Kidney capillary endothelial cell (primary cell): ENCODE measurements around the gene RPS6KA2.

ENCODE experiments used
- DNase-seq: peaks from one replicate; pipeline ENCODE4 v3.0.0-alpha.2; 2018; ENCODE audit warnings: low spot score

RPS6KA2 gene

DNA sequence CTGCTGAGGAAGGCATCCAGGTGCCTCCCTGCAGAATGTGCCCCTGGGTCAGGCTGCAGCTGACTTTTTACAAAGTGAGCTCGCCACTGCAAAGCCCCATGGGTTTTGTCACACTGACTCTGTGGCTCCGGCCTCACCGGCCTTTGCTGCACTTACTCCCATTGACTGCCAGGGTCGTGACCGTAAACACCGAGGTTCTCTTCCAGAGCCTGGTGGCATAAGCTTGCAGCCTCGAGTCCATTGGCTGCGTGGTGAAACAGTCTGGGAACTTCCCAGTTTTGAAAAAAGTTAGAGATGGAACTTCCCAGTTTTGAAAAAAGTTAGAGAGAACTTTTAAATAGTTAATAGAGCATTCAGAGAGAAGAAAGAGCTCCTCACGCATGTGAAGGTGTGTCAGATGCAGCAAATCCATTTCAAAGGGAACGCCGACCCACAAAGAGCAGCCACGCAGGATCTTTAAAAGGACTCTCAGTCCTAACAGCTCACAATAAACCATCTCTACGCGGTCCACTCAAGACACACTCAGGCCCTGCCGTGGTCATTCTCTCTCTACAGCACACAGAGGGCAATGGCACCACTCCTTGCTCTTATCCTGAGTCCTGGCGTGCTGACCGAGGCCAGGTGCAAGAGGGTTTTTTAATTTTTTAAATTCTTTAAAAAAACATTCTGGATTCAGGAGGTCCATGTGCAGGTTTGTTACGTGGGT lies 53.4 kb downstream of the RPS6KA2 start:
- DNase-seq: no peak

- DNase-seq: no peak
These were observed 54.4 kb downstream of the RPS6KA2 start for GRCh38 chr6:166572370-166573261.

DNA sequence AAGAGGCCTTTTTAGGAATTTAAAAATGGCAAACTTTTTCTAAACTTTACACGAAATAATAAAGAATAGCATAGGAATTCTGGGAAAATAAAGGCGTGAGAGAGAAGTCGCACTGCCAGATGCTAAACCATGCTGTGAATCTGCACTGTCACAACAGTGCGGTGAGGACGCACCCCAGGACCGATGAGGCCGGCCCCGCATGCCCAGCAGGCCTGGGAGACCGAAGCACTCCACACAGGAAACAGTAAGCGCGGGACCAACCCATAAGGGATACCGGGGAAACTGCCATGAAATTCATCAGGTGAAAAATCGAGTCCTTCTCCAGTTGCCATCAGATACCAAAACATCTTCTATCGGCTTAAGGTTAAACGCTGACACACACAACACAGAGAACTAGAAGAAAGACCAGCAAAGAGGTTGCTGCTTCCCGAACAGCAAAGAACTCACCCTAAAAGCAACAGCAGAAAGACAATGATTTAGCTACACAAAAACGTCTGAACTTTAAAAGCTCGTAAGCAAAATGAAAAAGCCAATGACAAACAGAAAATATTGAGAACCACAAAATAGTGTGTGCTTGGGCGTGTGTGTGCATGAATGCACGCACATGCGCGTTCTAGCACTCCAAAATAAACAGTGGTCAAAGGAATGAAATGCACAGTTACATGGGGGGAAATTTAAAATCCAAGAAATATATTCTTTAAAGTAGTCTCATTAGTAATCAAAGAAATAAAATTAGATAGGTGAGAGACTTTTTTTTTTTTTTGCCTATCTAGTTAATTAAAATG lies 55.9 kb downstream of the RPS6KA2 start:
- no peak for DNase-seq

DNA sequence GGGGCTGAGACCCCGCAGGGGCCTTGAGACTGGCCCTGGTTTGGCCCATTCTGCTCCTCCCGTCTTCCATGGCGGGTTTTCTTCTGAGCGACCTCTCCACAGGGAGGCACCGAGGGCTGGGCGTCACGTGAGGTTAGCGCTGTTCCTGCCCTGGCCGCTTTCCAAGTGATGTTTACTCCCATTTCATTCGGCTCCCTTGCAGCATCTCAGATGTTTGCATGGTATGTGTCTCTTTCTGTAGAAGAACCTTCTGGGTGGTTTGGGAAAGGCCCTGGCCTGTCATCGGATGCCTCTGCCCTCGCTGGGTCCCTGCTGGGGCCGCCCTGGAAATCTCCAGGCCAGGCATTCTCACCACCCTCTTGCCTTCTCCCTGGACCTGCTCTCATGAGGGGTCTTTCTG lies 57.8 kb downstream of the RPS6KA2 start:
- no peak for DNase-seq

DNA sequence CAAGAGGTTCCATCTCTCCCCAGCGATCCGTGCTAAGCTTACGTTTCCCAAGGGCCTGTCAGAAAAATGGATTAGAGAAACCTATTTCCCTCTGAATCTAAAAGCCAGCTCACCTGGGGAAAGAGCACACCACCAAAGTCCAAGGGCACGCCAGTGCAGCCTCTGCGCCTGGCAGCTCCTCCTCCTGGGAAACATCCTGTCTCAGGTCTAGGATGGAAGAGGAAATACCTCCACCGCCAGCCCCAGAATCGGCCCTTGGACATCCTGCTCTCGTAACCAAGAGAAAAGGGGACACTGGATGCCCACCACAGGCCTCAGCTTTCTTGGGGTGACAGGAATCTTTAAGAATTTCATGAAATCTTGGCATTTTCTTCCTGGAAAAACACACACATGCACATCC lies 59.2 kb downstream of the RPS6KA2 start:
- no peak for DNase-seq

GRCh38 chr6:166567107-166567506 lies 59.9 kb downstream of the RPS6KA2 start:
- no peak for DNase-seq

GRCh38 chr6:166566026-166567011 lies 60.7 kb downstream of the RPS6KA2 start:
- DNase-seq: no peak

DNA sequence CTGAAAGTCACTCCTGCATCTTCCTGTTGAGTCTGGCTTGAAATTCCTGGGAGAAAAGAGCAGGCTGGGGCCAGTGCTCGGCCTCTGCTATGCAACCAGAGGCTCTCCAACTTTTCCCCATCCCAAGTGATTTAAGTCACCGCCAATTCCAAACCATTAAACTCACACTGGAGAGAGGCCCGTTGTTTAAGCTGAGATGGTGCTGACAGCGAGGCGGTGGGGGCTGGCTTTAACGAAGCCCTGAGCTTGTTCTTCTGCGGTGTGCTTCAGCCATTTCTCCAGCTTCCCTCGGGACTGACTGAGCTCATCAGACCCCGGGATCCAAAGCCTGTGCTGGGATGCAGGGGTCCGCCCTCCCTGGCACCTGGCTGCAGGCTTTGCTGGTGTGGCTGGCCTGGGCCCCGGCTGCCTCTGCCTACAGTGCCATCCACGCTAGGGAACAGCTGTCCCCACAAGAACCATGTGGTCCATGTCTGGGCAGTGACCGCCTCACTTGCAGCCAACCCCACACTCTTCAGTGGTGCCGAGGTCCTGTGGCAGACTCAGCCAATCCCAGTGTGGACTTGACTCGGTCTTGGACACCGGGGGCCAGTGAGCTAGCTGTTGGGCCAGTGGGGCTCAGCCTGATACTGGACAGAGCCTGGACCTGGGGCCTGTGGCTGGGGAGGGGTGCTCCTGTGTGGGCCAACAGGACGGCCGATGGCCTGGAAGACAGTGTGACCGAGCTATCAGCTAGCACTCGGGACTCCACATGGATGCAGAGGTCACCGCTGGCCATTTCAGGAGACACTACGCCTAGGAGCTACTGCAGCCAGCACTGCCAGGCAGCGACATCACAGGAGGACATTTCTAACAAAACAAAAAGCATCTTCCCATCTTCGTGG lies 61.7 kb downstream of the RPS6KA2 start:
- no peak for DNase-seq

DNA sequence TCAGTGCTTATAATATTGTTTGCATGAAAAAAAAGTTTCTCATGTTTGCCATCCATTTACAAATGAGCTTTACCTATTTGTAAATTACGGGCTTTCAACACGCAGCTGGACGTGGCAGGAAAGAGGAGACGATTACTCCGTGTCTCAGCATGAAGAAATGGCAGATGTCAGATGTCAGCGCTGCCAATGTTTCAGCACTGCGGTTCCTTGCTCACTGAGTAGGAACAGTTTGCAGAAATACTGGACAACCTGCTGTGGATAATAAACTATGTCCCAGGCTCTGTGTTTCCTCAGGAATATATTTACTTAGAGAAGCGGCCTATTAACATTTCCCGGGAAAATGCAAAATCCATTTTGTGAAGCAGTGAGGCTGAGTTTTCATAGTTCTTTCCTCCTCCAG lies 63.2 kb downstream of the RPS6KA2 start:
- DNase-seq: no peak

- DNase-seq: no peak
These were observed 63.9 kb downstream of the RPS6KA2 start for GRCh38 chr6:166563200-166563599.

DNA sequence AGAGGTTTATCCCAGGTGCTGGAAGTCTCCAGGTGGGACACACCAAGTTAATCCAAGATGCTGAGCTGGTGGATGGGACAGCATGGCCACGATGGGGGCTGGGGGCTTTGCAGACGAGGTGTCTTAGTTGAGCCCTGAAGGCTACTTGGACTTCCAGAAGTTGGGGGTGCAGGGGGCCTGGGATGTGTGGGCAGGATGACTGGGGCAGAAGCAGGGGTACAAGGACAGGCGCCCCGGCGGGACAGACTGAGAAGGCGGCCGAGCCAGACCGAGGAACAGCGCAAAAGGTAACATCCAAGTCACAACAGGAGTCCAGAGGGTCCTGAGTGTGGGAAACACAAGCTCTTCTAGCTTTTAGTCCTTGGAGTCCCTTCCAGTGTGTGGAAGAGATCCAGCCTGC lies 64.3 kb downstream of the RPS6KA2 start:
- DNase-seq: no peak

DNA sequence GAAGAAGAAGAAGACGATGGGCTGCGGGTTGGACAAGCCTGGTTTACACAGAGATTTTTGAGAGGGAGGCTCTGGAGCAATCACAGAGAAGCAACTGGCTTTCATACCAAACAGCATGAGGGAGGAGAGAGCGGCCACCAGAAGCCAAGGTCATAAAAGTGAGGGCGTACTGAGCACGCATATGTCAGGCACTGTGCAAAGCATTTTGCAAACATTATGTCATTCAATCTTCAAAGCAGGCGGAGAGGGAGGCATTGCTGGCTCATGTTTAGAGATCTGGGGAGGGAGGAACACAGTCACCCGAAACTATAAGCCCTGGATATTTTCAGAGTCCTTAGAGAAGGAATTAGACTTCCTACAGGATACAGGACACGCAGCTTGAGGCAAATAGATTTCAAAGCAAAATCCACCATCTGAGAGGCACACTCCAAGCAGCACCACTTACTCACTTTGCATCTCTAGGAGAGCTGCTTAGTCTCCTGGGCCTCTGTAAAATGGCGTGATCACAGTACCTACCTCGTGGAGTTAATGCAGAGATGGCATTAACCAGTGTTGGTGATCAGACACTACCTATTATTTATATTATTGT lies 65.2 kb downstream of the RPS6KA2 start:
- no peak for DNase-seq

GRCh38 chr6:166560222-166560621 lies 66.8 kb downstream of the RPS6KA2 start:
- no peak for DNase-seq

DNA sequence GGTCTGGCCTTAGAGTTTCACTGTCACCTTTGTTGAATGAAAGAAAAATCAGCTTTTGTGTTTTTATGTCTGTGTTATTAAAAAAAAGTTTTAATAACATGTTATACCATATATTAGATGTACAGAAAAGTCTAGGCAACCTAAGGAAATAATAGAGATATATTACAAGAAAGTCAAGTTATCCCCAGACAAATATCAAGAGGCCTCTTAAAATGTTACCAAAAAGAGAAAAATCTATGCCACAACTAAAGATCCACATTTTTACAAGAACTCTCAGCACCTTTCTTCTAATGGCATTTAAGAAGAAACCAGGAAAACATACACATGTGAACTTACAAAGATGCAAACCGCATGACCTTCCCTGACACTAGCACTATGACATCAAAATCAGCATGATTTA lies 67.4 kb downstream of the RPS6KA2 start:
- no peak for DNase-seq

DNA sequence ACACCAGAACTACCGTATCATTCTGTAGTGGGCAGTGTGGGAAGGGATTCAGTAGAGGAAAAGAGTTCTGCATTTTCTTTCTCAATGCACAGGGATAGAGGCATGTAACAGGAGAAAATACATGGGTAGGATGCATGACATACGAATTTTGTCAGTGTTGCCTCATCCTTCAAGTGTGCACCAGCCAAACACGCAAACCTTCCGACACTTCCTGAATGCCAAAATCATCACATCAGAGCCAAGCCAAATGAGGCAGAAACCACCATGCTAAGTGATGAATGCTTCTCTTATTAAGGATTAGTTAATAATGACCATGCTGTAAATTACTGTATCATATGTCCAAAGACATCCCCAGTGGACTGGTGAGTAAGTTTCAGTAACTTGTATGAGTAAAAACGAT lies 67.8 kb downstream of the RPS6KA2 start:
- DNase-seq: no peak

DNA sequence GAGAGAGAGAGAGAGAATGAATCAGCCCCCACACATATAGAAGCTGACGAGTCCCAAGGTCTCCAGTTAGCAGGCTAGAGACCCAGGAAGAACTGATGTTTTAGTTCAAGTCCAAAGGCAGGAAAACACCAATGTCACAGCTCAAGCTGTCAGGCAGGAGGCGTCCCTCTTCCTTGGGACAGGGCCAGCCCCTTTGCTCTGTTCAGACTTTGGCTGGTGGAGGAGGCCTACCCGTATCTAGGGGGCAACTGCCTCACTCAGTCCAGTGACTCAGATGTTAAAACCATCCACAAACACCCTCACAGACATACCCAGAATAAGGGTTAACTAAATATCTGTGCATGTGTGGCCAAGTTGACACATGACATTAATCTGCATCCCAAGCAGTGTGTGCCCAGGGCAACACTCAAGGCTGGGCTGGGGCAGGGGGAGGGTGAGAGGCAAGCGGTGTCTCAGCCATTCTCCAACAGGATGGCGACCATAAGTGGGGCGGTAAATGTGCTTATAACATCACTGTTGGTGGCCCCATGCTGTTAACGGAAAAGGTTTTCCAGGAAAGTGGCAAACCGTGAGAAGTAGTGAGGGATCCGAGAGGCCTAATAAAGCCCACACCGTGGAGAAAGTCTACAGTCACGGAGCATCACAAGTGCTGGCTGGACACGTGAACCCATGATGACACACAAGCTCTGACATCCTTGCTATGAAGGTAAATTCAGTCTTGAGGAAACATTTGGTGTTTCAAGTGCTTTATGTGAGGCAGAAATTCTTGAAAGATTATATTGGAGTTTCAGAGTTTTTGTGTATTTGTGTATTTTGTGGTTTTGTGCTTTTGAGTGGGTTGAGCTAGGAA lies 68.7 kb downstream of the RPS6KA2 start:
- no peak for DNase-seq

- DNase-seq: peak; percentile 57
These were observed 70.2 kb downstream of the RPS6KA2 start for GRCh38 chr6:166556863-166557322.

DNA sequence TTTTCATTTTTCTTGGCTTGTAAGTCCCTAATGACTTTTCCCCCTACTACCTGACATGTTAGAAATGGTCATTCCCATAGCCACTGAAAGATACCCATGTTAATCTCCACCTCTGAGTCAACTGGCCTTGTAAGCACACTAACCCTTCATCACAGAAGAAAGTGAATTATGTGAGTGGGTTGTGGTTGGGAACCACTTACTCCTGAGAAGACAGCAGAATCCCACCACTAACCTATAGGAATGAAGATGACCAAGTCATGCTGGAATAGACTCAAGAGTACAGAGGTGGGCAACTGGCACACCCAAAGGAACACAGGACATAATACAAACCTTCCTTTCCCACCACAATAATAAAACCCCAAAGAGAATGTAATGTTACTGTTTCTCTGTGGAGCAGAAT lies 70.7 kb downstream of the RPS6KA2 start:
- no peak for DNase-seq

DNA sequence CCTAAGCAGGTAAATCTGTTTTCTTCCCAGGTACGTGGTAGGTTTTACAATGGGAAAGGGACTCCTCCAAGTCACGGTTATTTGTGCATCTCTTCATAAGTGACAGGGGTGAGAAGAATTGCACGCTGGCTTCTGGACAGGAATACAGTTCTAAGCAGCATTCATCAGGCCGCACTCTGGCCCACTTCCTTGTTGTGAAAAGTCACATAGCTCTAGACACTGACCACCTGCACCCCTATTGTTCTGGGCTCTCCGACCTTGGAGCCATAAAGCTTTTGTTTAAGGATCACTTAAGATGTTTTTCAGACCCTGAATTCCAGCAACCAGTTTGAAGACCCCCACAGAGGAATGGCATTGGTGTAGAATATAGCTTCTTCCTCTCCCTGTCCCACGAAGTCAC lies 72.0 kb downstream of the RPS6KA2 start:
- no peak for DNase-seq
